OCI-LY3 (cell line): ENCODE measurements around the gene BACH2.

Source experiments
- EZH2phosphoT487 ChIP-seq: fragments of 200-600 bp; shearing (Covaris generic); IDR thresholded peaks from 2 replicates; pipeline ENCODE4 v1.6.1; 2018; ENCODE audit warnings: antibody characterized with exemption, mixed run types, low read depth
- TF ChIP-seq, protein P1 (sequence below): fragments of 200-600, 300-600 bp; sonication (generic); IDR thresholded peaks from 2 replicates; pipeline ENCODE4 v1.5.1; 2014; ENCODE audit warnings: antibody characterized with exemption, low read length, low read depth

DNA sequence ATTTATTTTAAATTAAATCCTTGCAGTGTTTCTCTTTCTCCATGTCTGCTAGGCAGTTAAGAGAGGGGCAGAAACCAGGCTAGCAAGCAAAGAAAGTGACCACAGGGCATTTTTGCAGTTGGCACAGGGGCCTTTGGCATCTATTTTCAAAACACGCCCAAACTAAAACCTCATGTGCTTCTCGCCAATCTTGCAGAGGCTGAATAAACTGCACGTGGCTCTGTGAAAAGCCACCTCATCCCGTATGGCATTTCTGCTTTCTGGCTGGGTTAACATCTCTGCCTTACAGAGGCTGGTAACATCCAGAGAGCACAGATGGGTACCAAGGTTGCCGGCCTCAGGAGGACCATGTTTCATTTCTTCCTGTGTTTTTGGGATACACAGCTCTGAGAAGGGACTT is 347.8 kb downstream of the BACH2 start:
- TF ChIP-seq, protein P1, sequence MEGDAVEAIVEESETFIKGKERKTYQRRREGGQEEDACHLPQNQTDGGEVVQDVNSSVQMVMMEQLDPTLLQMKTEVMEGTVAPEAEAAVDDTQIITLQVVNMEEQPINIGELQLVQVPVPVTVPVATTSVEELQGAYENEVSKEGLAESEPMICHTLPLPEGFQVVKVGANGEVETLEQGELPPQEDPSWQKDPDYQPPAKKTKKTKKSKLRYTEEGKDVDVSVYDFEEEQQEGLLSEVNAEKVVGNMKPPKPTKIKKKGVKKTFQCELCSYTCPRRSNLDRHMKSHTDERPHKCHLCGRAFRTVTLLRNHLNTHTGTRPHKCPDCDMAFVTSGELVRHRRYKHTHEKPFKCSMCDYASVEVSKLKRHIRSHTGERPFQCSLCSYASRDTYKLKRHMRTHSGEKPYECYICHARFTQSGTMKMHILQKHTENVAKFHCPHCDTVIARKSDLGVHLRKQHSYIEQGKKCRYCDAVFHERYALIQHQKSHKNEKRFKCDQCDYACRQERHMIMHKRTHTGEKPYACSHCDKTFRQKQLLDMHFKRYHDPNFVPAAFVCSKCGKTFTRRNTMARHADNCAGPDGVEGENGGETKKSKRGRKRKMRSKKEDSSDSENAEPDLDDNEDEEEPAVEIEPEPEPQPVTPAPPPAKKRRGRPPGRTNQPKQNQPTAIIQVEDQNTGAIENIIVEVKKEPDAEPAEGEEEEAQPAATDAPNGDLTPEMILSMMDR: no peak
- no peak for TF ChIP-seq EZH2phosphoT487
